ENCODE measurements around the gene STAT1.
"Not testable (repeated sequence)": the region's sequence is repeated elsewhere in the genome, so short reads cannot be mapped to it uniquely, and the experiment has no call there.

The STAT1 gene

GRCh38 chr2:191006297-191006696 is 7.7 kb downstream of the STAT1 start:
- no peak for DNase-seq

- no peak for DNase-seq
These were observed 10.3 kb downstream of the STAT1 start for GRCh38 chr2:191003405-191004309.

DNA sequence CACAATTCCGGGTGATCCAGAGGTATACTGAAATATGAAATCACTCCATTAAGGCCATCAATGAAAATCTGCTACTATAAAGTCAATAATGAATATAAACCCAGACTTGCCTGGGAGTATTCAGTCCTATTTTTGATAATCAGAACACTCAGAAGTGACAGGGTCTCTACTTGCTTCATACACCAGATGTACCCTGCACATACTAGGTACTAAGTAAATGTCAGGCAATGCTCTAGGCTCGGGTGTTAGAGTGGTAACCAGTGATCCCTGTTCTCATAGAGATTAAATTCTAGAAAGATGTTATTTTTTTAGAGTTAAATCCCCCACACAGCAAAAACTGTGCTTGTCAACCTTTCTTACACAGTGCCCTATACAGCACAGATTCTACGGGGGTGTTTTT is 12.3 kb downstream of the STAT1 start:
- no peak for DNase-seq

DNA sequence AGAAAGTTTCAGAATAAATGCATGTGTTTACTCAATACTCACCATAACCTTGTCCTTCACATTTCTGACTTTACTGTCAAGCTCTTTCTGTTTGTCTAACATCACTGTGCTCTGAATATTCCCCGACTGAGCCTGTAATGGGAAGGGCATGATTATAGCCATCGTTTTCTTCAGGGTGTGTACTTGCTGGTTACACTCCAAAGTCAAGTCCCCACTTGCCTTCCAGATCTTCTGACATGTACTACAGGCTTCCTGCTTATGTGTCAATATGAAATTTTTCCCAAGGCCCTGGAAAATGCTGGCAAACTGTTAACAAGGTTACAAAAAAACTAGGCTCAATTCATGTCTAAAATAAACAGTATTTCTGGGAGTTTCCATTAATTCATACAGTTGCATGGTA is 12.9 kb downstream of the STAT1 start:
- no peak for DNase-seq

DNA sequence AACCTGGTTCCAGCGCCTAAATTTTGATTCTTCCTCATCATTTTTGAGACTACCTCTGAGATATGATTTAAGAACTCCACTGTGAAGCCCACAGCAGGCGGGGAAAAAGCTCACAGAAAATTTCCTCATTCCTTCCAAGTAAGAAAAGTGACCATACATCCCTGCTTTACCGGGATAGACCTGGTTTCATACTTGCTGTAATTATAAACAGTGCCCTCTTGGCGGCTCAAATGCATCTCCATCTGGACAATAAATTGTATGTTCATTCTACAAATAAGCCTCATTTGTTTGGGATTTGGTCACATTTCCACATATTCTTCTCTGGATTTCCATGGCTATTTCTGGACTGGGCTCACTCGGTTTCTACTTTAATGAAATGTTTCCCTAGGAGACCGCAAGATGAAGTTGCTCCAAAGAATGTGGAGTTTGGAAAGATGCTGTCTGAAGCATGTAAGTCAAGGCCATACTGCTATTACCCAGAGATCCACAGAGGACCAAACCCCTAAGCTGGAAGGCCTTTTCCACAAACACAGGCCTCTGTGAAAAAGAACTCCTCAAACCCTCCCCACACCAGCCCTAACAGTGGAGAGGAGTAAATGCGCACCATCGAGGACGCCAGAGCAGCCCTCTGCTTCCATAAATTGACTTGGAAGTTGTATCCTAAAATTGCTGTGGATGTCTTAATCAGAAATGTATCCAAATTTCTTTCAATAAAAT is 13.9 kb downstream of the STAT1 start:
- no peak for DNase-seq

- DNase-seq: no peak
These were observed 14.9 kb downstream of the STAT1 start for GRCh38 chr2:190999058-190999457.

DNA sequence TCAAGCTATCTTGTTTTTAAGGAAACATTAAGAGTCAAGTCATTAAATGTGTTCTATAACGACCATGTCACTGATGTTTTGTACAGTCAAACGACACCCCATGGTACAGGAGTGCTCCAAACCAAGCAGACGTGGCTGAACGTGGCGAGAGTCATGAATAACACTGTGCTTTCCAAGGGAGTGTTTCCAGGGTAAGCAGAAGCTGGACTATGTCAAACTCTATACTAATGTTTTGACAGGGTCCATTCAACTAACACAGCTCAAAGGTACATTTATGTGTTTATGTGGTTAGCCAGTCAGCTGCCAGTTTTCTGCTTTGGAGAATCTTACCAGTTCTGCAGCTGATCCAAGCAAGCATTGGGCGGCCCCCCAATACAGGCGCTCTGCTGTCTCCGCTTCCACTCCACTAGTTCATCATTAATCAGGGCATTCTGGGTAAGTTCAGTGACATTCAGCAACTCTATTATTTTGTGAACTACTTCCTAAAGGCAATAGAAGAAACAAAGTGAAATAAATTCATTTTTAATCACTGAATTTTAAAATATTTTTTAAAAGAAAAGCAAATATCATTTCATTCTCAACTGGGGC is 16.4 kb downstream of the STAT1 start:
- no peak for DNase-seq

GRCh38 chr2:190996947-190997346 is 17.0 kb downstream of the STAT1 start:
- DNase-seq: no peak

- DNase-seq: no peak
These were observed 17.5 kb downstream of the STAT1 start for GRCh38 chr2:190996338-190996946.

GRCh38 chr2:190995315-190995714 is 18.7 kb downstream of the STAT1 start:
- DNase-seq: not testable (repeated sequence)

DNA sequence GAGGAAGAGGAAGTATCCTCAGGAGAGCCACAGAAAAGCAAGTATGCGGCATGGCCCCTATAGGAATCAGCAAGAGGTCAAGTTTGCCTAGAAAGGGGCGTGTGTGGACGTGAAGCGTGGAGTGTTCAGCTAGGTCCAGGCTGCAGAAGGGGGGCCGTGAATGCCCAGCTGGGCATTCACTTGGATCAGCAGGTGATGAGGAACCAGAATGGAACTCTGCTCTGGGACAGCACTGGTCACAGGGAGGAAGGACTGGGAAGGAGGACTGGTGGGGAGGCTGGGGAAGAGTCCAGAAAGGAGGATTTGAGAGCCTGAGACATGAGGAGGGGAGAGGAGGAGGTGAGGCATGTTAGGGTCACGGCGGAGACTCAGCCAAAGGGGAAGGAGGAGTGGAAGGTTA is 19.8 kb downstream of the STAT1 start:
- DNase-seq: no peak

GRCh38 chr2:190993292-190993643 is 20.7 kb downstream of the STAT1 start:
- no peak for DNase-seq

DNA sequence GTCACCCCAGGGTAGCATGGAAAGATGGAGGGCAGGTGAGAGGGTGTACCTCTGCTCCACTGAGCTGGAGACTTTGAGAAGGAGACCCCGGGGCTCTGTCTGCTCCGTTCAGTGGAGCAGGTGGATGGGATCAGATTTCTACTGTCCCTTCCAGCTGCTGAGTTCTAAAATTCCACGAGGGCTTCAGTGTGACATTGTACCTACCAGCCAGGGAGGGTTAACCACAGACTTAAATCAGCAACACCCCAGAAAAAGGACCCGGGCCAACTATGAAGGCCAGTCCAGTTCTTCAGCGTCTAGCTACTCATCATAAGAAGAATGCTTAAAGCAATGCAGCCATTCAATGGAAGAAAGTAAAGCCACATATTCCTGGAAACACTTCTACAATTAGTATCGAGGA is 23.8 kb downstream of the STAT1 start:
- DNase-seq: no peak

DNA sequence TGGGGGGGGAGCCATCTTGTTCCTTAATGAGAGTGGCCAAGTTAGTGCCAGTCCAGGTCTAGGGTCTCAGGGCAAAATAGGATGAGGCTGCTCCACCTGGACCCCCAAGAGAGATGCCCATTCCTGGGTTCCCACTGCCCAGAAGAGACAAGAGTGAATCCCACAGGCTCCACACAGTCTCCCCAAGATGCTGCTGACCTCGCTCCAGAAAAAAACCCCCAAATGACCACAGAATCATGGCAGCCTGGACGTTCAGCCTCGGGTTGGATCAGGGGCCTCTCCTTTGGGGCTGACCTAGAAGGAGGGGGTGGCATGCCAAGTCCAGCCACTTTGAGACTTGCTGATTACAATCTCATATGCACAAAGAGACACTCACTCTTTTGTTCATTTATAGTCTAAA is 25.1 kb downstream of the STAT1 start:
- DNase-seq: no peak

- DNase-seq: no peak
These were observed 26.0 kb downstream of the STAT1 start for GRCh38 chr2:190987938-190988337.

DNA sequence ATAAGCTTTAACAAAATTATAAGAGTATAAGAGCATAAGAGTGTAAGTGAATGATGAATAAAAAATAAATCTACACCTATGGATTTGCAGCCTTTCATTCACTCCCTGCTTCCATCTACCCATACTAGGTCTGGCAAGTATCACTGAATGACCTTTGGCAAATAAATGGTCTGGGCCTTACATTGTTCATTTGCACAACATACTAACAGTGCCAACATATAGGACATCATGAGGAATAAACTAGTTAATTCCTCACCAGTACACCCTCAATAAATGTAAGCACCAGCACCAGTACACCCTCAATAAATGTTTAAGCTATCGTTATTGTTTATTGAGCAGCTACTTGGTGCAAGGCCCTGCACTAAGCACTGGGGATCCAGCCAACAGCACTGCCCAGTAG is 26.9 kb downstream of the STAT1 start:
- DNase-seq: no peak

DNA sequence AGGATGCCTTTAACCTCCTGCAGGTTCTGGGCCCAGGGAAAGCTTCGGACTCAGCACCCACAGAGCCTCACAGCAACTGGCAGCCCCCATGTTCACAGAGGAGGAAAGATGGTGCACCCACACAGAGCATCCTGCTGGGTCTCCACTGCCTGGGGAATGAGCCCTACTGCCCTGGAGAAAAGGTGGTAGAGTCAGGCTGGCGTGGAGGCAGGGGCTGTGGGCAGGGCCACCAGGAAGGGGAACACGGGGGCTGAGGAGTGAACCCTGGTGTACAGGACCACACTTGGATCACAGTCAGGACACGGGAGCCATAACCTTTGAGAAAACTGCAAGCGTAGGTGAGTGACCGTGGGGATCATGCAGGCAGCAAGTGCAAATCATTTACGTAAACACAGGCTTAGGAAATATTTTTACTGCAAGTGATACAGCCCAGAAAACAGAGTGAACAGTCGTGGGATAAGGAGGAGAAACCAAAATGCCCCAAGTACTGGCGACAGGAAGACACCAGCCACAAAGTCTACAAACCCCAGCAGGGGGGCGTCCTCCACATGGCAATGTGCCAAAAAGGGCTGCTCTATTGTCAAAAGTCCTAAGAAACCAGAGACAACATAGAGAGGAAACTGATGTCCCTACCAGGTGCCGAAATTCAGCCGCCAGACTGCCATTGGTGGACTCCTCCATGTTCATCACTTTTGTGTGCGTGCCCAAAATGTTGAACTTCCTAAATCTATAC is 27.6 kb downstream of the STAT1 start:
- no peak for DNase-seq

- peak; percentile 33 for DNase-seq
These were observed 29.4 kb downstream of the STAT1 start for GRCh38 chr2:190984595-190984994.

DNA sequence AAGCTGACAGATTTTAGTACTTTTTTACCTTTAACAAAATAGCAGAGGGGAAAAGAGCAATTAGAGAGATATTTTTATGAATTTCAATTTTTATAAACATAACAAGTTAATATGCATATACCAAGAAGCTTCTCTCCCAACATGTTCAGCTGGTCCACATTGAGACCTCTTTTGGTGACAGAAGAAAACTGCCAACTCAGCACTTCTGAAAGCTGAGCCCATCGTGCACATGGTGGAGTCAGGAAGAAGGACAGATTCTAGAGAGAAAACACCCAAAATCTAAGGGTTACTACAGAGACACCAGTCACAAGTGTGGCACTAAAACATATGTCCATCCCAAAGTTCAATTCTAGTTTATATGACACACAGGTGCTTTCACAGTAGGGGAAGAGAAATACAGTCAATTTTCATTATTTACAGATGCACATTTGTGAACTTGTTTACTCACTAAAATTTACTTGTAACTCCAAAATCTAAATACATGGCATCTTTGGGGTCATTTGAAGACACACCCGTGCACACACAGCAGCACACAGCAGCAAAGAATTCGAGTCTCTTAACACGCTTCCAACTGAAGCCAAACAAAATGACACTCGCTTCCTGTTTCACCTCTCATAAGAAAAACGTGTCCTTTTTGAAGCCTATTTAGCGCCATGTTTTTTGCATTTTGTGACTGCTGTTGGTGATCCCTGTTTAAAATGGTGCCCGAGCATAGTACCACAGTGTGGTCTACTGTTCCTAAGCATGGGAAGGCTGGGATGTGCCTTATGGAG is 31.5 kb downstream of the STAT1 start:
- no peak for DNase-seq

DNA sequence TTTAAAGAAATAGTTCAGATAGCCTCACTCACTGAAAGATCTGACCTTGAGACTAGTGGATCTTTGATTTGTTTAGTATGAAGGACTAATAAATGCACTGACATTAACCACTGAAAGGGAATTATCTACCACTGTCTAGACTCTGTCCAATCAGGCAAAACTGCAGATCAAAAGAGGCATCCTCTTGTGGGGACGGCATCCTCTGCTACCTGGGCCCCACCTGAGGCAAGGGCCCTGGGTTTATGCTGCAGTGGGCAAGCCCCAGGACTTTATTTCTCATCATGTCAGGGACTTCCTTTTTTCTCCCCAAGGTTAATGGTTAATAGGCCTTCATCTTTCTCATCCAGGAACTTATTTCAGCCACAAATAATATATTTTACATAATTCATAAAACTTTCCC is 32.2 kb downstream of the STAT1 start:
- DNase-seq: no peak

DNA sequence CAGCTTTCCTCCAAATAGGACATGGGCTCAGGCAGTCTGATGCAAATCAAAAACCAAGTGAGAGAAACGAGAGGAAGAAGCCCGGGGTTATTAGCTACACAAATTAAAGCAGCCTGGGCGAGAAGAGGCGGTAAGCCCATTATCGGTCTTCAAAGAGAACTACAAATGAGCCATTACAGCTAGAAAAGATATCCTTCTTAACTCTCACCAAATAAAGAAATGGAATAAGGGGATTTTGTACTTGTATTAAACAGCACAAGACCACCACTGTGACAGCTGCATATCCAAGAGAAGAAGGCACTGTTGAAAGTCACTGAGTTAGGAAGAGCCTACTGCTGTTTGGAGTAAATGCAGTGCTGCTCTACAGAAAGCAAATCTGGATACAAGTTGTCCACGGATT is 32.6 kb downstream of the STAT1 start:
- DNase-seq: no peak

GRCh38 chr2:190980630-190981209 is 33.3 kb downstream of the STAT1 start:
- DNase-seq: no peak
